Measurements from ENCODE around the gene HLF.

HLF gene

DNA sequence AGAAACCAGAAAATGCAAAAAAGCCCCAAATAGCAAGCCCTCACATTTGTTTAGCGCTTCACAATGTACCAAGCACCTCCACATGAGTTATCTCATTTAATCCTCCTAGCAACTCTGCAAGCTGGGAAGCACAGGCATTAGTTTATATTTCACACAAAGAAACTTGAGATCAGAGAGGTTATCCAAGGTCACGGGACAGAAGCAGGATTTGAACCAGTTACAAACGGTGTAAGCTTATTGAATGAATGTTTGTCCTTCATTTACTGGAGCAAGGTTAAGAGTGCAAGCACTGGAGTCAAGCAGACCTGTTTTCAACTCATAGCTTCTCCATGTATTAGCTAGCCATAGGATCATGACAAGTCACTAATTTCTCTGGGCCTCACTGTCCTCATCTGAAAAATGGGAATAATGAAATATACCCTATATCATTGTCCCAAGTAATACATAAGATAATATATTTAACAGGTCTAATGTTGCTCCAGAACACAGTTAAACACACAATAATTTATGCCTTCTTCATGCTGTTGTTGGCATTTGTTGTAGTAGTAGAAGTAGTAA lies 6.1 kb upstream of the HLF start:
- no peak for DNase-seq (ENCODE audit: low spot score)

DNA sequence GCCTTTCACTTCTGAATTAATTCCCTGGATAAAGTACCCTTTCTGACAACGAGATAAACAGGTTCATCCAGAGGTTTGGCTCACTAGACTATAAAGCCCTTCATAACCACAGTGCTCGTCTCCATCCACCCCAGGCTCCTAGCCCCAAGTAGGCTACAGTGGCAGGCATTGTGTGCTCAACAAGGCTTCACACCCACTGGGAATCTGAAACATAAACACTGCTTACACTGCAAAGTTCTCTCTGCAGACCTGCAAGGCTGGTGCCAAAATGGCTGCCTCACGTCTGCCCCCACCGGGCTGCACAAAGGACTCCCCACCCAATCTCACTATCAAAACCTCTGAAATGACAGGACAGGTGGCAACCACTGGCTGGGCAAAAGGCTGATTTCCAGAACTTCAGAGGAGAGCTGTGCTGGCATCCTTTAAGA lies 5.1 kb upstream of the HLF start:
- no peak for DNase-seq (ENCODE audit: low spot score)

GRCh38 chr17:55261311-55261710 lies 3.4 kb upstream of the HLF start:
- DNase-seq (ENCODE audit: low spot score): no peak

- DNase-seq (ENCODE audit: low spot score): no peak
Measured at GRCh38 chr17:55263569-55264277, 1.0 kb upstream of the HLF start.

DNA sequence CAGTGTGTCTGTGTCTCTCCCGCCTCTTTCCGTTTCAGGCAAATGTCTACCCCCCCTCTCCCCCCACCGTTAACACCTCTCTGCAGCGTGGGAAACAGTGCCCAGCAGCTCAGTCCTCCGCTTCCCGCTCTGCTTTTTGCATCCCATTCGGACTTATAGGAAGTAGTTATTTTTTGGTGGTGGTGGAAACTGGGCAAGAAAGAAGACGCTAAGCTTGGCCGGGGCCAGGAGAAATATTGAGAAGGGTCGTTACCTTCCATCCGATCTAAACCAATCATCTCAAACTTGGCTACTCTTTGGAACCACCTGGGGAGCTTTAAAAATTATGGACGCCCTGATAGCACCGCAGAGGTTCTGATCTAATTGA lies 499 bp upstream of the HLF start:
- peak; percentile 41 for DNase-seq (ENCODE audit: low spot score)

DNA sequence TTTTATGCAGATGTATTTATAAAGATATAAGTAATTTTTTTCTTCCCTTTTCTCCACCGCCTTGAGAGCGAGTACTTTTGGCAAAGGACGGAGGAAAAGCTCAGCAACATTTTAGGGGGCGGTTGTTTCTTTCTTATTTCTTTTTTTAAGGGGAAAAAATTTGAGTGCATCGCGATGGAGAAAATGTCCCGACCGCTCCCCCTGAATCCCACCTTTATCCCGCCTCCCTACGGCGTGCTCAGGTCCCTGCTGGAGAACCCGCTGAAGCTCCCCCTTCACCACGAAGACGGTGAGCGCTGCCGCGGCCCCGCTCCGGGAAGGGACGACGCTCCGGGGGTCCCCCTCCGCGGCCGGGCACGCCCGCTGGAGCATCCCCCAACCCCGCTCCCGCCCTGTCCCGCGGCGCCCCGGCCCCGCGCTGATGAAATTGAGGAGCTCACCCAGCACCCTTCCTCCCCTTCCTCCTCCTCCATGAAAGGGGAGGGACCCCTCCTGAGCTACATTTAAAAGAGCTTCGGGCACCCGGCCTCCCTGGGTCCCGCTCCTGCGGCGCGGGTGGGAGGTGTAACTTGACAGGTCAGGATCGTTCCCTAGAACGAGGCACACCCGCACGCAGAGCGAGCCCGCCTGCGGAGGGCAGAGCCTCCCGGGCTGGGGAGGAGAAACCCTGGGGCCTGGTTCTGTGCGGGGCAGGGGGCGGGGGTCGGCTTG lies 706 bp downstream of the HLF start:
- no peak for DNase-seq (ENCODE audit: low spot score)

DNA sequence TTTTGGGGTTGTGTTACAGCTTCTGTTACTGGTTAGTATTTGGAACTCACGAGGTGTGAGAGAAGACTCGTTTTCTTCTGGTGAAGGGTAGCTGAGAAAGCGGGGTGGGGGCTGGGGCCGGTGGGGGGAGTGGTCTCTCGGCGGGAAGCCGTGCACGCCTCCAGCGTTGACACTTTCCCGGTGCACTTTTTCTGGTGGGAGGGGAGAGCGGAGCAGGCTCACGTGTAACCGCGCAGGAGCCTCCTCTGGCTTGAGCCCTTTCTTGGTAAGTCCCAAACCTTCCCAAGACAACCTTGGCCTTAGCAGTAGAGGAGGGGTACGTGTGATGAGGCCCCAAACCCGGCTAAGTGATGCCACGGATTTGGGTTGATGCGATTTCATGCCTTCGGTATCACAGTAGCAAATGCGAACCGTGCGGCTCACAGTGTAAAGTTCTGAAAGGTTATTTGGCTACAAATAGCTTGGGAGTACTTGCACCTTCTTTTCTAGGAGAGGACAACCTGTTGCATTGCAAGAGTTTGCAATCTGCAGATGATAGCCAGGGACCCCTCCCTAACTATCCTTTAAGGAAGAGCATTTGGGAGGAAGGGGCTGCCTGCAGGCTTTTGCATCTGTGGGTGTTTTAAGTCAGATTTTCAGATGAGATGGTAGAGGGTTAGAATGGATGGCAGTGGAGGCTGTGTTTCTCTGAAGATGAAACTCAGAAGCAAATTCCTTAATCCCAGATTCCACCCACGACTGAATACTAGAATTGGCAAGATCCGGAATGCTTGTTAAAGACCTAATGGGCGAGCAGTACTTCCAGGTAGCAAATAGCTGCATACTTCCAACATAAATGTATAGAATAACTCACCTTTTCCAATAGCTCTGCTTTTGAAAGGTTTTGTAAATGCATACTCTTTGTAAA lies 1.5 kb downstream of the HLF start:
- DNase-seq (ENCODE audit: low spot score): peak; percentile 55

- DNase-seq (ENCODE audit: low spot score): peak; percentile 41
Measured at GRCh38 chr17:55266958-55267688, 2.4 kb downstream of the HLF start.

- no peak for DNase-seq (ENCODE audit: low spot score)
Measured at GRCh38 chr17:55267777-55268648, 3.3 kb downstream of the HLF start.

GRCh38 chr17:55268649-55269480 lies 4.1 kb downstream of the HLF start:
- no peak for DNase-seq (ENCODE audit: low spot score)

DNA sequence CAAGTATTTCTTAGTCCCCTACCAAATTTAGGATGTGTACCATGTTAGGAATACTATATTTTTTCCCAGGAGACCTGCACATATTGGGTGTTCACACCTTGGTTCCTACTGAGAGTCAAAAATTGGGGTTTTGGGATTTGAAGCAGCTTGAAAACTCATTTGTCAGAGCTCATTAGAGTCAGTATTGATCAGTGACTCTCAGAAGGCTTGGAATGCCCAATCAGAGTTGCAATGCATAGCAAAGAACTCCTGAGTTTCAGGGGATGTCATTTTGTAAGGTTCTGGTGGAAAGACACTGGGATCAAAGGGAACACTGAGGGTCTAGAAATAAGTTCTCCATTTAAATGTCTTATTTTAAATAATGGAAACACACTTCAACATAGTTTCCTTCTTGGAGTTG lies 5.1 kb downstream of the HLF start:
- no peak for DNase-seq (ENCODE audit: low spot score)

- DNase-seq (ENCODE audit: low spot score): no peak
Measured at GRCh38 chr17:55271223-55271571, 6.4 kb downstream of the HLF start.

DNA sequence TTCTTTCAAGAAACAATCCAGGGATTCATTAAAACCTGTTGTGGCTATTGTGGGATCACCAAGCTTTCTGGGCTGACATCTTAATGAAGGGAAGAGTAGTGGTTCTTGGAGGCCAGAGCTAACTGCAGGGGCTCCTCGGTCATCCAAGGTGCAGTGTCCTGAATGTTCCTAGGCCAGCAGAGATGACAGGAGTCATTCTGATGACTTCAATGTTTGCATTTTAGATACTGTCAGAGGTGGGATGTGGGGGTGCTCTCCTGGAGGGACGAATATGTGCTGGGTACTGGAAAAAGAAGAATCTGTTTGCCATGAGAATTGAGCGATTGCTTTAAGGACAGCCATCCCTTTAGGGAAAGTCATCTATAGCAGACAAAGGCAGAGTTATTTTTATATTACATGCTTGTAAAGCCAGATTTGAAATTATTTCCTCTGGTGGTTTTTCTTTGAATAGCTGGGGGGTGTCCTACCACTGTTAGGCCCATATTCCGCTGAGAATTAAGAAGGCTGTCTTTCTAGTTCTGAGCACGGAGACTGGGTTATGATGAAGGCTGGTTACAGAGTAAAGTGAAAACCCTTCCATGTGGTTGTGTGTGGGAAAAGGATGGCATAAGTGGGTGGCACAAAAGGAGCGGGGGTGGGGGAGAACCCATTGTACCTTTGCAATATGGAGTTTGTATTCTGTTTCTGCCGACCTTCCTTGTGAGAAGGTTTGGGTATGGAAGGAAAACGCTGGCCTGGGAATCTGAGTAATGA lies 7.4 kb downstream of the HLF start:
- no peak for DNase-seq (ENCODE audit: low spot score)

DNA sequence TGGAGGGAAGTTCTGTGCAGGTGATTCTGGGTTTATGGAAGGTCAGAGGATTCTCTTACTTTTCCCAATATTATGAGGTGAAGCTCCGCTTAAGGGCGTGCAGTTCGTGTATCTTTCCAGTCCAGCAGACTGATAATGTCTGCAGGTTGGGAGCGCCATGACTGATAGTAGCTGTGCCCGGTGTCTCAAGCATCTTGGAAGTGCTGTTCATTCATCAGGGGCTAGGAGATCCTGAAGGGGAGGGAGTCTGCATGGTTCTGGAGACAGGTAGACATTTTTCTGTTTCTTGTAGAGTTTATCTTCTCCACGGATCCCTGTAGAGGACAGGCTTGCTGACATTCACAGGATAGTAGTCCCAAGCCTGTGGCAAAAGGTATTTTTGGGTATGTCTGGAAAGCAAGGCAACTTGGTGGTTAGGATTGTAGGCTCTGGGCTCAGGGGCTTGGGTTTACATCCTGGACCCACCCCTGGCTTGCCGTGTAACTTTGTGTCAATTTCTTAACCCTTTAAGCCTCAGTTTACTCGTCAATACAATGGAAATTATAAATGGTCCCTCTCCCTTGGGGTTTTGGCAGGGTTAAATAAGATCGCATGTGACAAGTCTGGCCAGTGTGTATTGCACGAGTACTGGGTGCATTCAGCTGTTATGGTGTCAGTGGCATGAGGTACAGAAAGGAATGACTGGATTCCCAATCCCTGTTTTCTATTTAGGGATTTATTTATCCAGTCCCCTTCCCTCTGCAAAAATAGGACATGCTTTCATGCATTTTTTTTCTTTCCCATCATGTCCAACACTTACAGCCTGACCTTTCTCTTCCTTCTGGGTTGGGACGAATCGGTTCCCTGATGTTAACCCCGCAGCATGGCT lies 8.2 kb downstream of the HLF start:
- no peak for DNase-seq (ENCODE audit: low spot score)

GRCh38 chr17:55273579-55274354 lies 9.0 kb downstream of the HLF start:
- peak; percentile 98 for DNase-seq (ENCODE audit: low spot score)

DNA sequence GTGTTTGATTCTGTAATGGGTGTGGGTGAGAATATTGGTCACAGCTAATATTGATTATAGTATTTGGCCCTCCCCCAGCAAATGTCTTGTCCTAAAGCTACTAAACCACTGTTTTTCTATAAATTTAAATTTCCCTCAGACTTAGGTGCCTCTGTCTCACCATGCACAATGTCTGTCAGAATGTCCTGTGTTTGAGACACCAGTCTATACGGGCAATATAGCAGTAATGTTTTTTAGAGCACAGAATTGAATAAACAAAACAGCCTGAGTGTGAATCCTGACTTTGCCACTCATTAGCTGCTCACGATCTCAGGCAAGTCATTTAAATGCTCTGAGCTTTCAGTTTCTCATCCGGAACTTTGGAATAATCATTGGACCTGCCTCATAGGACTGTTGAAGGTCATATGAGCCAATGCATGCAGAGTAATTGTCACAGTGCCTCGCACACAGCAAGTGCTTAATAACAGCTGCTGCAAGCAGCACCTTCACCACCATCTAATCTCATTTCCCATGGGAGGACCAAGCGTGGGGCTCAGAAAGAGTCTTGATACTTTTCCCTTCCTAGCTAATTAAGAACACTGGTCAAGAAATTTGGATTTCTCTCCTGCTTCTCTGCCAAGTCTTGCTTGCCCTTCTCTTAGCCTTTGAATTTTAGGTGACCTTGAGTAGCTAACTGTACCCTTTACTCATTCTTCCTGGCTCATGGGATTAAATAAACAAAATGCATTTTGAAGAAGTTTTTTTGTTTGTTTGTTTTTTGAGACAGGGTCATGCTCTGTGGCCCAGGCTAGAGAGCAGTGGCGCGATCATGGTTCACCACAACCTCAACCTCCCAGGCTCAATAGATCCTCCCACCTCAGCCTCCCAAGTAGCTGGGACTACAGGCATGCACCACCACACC lies 9.8 kb downstream of the HLF start:
- DNase-seq (ENCODE audit: low spot score): no peak

Data from cerebellar cortex (tissue), 1 donor.